NCI-H446 treated with DMSO at 0.1 percent for 48 hours (cell line): ENCODE results near the gene ATOSB.
"Not testable (repeated sequence)": the region's sequence is repeated elsewhere in the genome, so short reads cannot be mapped to it uniquely, and the experiment has no call there.

Experiments
- DNase-seq: peaks from one replicate; lab custom pipeline; 2025; lab: John Stamatoyannopoulos, UW

ATOSB gene

GRCh38 chr9:35115680-35116538 lies at the start of gene ATOSB:
ATOSB (minus strand) TSS chr9:35115862; CDS start chr9:35108274, 7,588 bp downstream.
- peak; percentile 98 for DNase-seq

GRCh38 chr9:35164711-35165110 lies 49.0 kb upstream of the ATOSB start:
- DNase-seq, result no peak

- no peak for DNase-seq
Measured at GRCh38 chr9:35163413-35163812, 47.8 kb upstream of the ATOSB start.

- DNase-seq, result no peak
Measured at GRCh38 chr9:35162605-35163315, 47.1 kb upstream of the ATOSB start.

GRCh38 chr9:35161713-35162604 lies 46.3 kb upstream of the ATOSB start, which contains the start of gene UNC13B:
UNC13B (plus strand) TSS chr9:35162009; CDS start chr9:35162284, 275 bp downstream.
- peak; percentile 85 for DNase-seq

- DNase-seq, result no peak
Measured at GRCh38 chr9:35158501-35159280, 43.0 kb upstream of the ATOSB start.

GRCh38 chr9:35157836-35158235 lies 42.2 kb upstream of the ATOSB start:
- not testable (repeated sequence) for DNase-seq

GRCh38 chr9:35156781-35157180 lies 41.1 kb upstream of the ATOSB start:
- DNase-seq, result no peak

- no peak for DNase-seq
Measured at GRCh38 chr9:35152926-35153325, 37.3 kb upstream of the ATOSB start.

- not testable (repeated sequence) for DNase-seq
Measured at GRCh38 chr9:35147941-35148563, 32.4 kb upstream of the ATOSB start.

GRCh38 chr9:35142037-35142436 lies 26.4 kb upstream of the ATOSB start:
- no peak for DNase-seq

GRCh38 chr9:35140093-35140492 lies 24.4 kb upstream of the ATOSB start:
- no peak for DNase-seq

- DNase-seq, result no peak
Measured at GRCh38 chr9:35136866-35137265, 21.2 kb upstream of the ATOSB start.

- no peak for DNase-seq
Measured at GRCh38 chr9:35135988-35136387, 20.3 kb upstream of the ATOSB start.

- DNase-seq, result no peak
Measured at GRCh38 chr9:35134920-35135319, 19.3 kb upstream of the ATOSB start.

- peak; percentile 80 for DNase-seq
Measured at GRCh38 chr9:35116898-35117551, 1.4 kb upstream of the ATOSB start.

- no peak for DNase-seq
Measured at GRCh38 chr9:35116539-35116897, 856 bp upstream of the ATOSB start.

- no peak for DNase-seq
Measured at GRCh38 chr9:35114840-35115628, 628 bp downstream of the ATOSB start.

- peak; percentile 69 for DNase-seq
Measured at GRCh38 chr9:35114113-35114839, 1.4 kb downstream of the ATOSB start.
